IMR-90 (cell line): ENCODE results near the gene PANK3. TPM values are rescaled to one million over a fixed set of nuclear protein-coding genes. Genes with fewer than 3 reads are reported as not detected.

Source experiments
- ATAC-seq: fragments of 200-7000 bp; cut with Tn5 transposase; 2 replicates; pipeline ENCODE4 v1.9.1; 2020; ENCODE audit warnings: low read depth, mild to moderate bottlenecking, moderate library complexity
- BruUV-seq: library from RNA; stranded (reverse); fragments of 400-500 nt; replicated peaks from 2 replicates; lab custom pipeline; 2021; lab: Mats Ljungman, UMichigan
- CTCF ChIA-PET: fragments of 300-600 bp; formaldehyde crosslinking; extraction: SDS; loops from one replicate; lab custom pipeline; 2021; ENCODE audit warnings: antibody characterized with exemption; lab: Yijun Ruan, JAX
- POLR2A ChIA-PET: fragments of 300-600 bp; sonication (Branson Sonifier 250); formaldehyde crosslinking; loops from one replicate; lab custom pipeline; 2022; ENCODE audit warnings: antibody characterized with exemption; ENCODE audit not compliant: unreplicated experiment; lab: Charles Lee
- DNase-seq: peaks from one replicate; pipeline ENCODE4 v3.0.0; 2013
- H2AFZ ChIP-seq: replicated peaks from 2 replicates; pipeline ENCODE3; 2013; ENCODE audit warnings: low read length, mild to moderate bottlenecking; ENCODE audit not compliant: poor library complexity
- H2AK5ac ChIP-seq: 2 replicates; pipeline ENCODE4 v1.6.1; 2013; ENCODE audit warnings: low read depth, low read length, inconsistent platforms
- H2AK9ac ChIP-seq: replicated peaks from 2 replicates; pipeline ENCODE3; 2013; ENCODE audit warnings: mild to moderate bottlenecking, low read depth, low read length, moderate library complexity; ENCODE audit not compliant: poor library complexity
- H2BK120ac ChIP-seq: 2 replicates; pipeline ENCODE4 v1.6.1; 2013; ENCODE audit warnings: low read depth, low read length, inconsistent platforms
- H2BK15ac ChIP-seq: 3 replicates; pipeline ENCODE4 v1.6.1; 2013; ENCODE audit warnings: low read depth, low read length, inconsistent platforms
- H2BK20ac ChIP-seq: 2 replicates; pipeline ENCODE4 v1.6.1; 2013; ENCODE audit warnings: low read depth, mild to moderate bottlenecking, inconsistent platforms, low read length, moderate library complexity
- H2BK5ac ChIP-seq: 2 replicates; pipeline ENCODE4 v1.6.1; 2013; ENCODE audit warnings: mild to moderate bottlenecking, low read depth, low read length, inconsistent platforms; ENCODE audit not compliant: poor library complexity, severe bottlenecking
- H3K14ac ChIP-seq: replicated peaks from 2 replicates; pipeline ENCODE4 v1.6.1; 2013; ENCODE audit warnings: low read depth, low read length, inconsistent platforms
- H3K18ac ChIP-seq: 2 replicates; pipeline ENCODE4 v1.6.1; 2013; ENCODE audit warnings: low read depth, low read length, control low read depth
- H3K23ac ChIP-seq: 2 replicates; pipeline ENCODE4 v1.6.1; 2013; ENCODE audit warnings: low read depth, low read length, inconsistent platforms
- H3K27ac ChIP-seq: 2 replicates; pipeline ENCODE4 v1.5.1; 2013; ENCODE audit warnings: mild to moderate bottlenecking, control low read depth, low read length; ENCODE audit not compliant: insufficient read depth
- H3K27me3 ChIP-seq: 2 replicates; pipeline ENCODE4 v1.6.1; 2013; ENCODE audit warnings: low read length; ENCODE audit not compliant: control insufficient read depth, insufficient read depth
- H3K36me3 ChIP-seq: 2 replicates; pipeline ENCODE4 v1.6.1; 2013; ENCODE audit warnings: low read length, mixed read lengths; ENCODE audit not compliant: control insufficient read depth, insufficient read depth
- H3K4ac ChIP-seq: 2 replicates; pipeline ENCODE4 v1.6.1; 2013; ENCODE audit warnings: low read depth, low read length, inconsistent platforms
- H3K4me1 ChIP-seq: 2 replicates; pipeline ENCODE4 v1.6.1; 2013; ENCODE audit warnings: low read length, mixed read lengths; ENCODE audit not compliant: control insufficient read depth, insufficient read depth
- H3K4me2 ChIP-seq: 2 replicates; pipeline ENCODE4 v1.6.1; 2013; ENCODE audit warnings: low read depth, mild to moderate bottlenecking, control low read depth, low read length, moderate library complexity
- H3K4me3 ChIP-seq: 2 replicates; pipeline ENCODE4 v1.5.1; 2013; ENCODE audit warnings: low read depth, mild to moderate bottlenecking, control low read depth, low read length, moderate library complexity; ENCODE audit not compliant: insufficient read depth
- H3K56ac ChIP-seq: 2 replicates; pipeline ENCODE4 v1.6.1; 2013; ENCODE audit warnings: low read length, inconsistent platforms; ENCODE audit not compliant: insufficient read depth; ENCODE audit errors: extremely low read depth
- H3K79me1 ChIP-seq, 2 experiments: 2 replicates each; pipeline ENCODE4 v1.6.1; 2013; ENCODE audit warnings: low read length in 2 of 2, inconsistent platforms in 1 of 2, low read depth in 1 of 2
- H3K9ac ChIP-seq: 2 replicates; pipeline ENCODE4 v1.6.1; 2013; ENCODE audit warnings: low read depth, low read length, control low read depth
- H3K9me1 ChIP-seq: 2 replicates; pipeline ENCODE4 v1.6.1; 2013; ENCODE audit warnings: low read length, inconsistent platforms; ENCODE audit not compliant: insufficient read depth
- H3K9me3 ChIP-seq: 2 replicates; pipeline ENCODE4 v1.6.1; 2013; ENCODE audit warnings: low read length; ENCODE audit not compliant: control insufficient read depth, insufficient read depth
- H4K20me1 ChIP-seq: 2 replicates; pipeline ENCODE4 v1.6.1; 2013; ENCODE audit warnings: low read length, inconsistent platforms; ENCODE audit not compliant: insufficient read depth
- H4K5ac ChIP-seq: 2 replicates; pipeline ENCODE4 v1.6.1; 2013; ENCODE audit warnings: mild to moderate bottlenecking, low read depth, low read length, control low read depth
- H4K8ac ChIP-seq, 2 experiments: 2 replicates each; pipeline ENCODE4 v1.6.1; 2013; ENCODE audit warnings: low read depth in 2 of 2, low read length in 2 of 2, control low read depth in 1 of 2, inconsistent platforms in 1 of 2
- H4K91ac ChIP-seq: 2 replicates; pipeline ENCODE4 v1.6.1; 2013; ENCODE audit warnings: low read depth, low read length, inconsistent platforms; ENCODE audit not compliant: insufficient read depth
- MXI1 ChIP-seq: IDR thresholded peaks from 2 replicates; pipeline ENCODE4 v1.6.1; 2012; ENCODE audit warnings: low read depth, mild to moderate bottlenecking, low read length, moderate library complexity, borderline replicate concordance
- WGBS, 2 experiments: methylation state at CpG; one replicate each; pipeline versions ENCODE4 v1.1.5 to v1.1.7; 2013; ENCODE audit warnings: missing lambda C conversion rate in 2 of 2; ENCODE audit not compliant: insufficient read length in 1 of 2; ENCODE audit errors: extremely low coverage in 2 of 2; 5-methylcytosine and 5-hydroxymethylcytosine counted together
- dilution Hi-C: fragments of 300-500 bp; cut with HindIII; formaldehyde crosslinking; loops from one replicate; pipeline ENCODE4 v1.14.3; 2018; ENCODE audit warnings: low sequenced_read_pairs; ENCODE audit not compliant: unreplicated experiment
- in situ Hi-C: fragments of 300-500 bp; cut with MboI; formaldehyde crosslinking; loops from 3 replicates; pipeline ENCODE4 v1.14.3; 2019; ENCODE audit warnings: low sequenced_read_pairs, inconsistent platforms, mixed read lengths
- intact Hi-C: fragments of 100-400 bp; cut with micrococcal nuclease; formaldehyde crosslinking; loops from 2 replicates; pipeline ENCODE4 v1.10.0; 2022
- polyA plus RNA-seq, 3 experiments: library from polyadenylated mRNA; depleted of rRNA; stranded (reverse); fragments of >200 nt; gene quantifications; 2 replicates each; pipeline ENCODE4 v1.2.3, GENCODE V29; 2012; ENCODE audit warnings: low replicate concordance in 1 of 3
- total RNA-seq: library from RNA; depleted of rRNA; stranded (reverse); fragments of >200 nt; gene quantifications from 2 replicates; pipeline ENCODE4 v1.2.3, GENCODE V29; 2012

Gene PANK3
- total and polyA plus RNA-seq, 2 of the 4 experiments (the other 2 are of a cell fraction): 6.9 to 21.0 TPM

GRCh38 chr5:168513861-168514428 is 65.2 kb downstream of the PANK3 start:
- H2BK120ac ChIP-seq: no peak overlapping the region
- no peaks in the 10 kb centered on the region for H3K9me1 ChIP-seq
- no peaks in the 10 kb centered on the region for H3K4me1 ChIP-seq
- BruUV-seq: no TSS peak
- H2BK5ac ChIP-seq: no peak overlapping the region
- ChIA-PET POLR2A (no interaction called here), CTCF (interaction anchor here (1.5 kb wide), 1 partner anchor 15 kb away, joined by 3 read pairs; no protein-coding TSS in a partner anchor)
- H3K27me3 ChIP-seq: no peaks in the 10 kb centered on the region
- H3K9me3 ChIP-seq: peaks cover 2% of the 10 kb centered on the region; the same call in 1 of the 2 replicates
- no peak overlapping the region for H3K9ac ChIP-seq
- WGBS, 2 experiments: no CpG with 5 or more reads among the region's 2 CpGs
- H2BK20ac ChIP-seq: no peak overlapping the region
- H3K4me3 ChIP-seq: no peak overlapping the region
- no peak overlapping the region for H3K23ac ChIP-seq
- H3K56ac ChIP-seq: no peak overlapping the region
- no peaks in the 10 kb centered on the region for H4K20me1 ChIP-seq
- H3K18ac ChIP-seq: no peak overlapping the region
- H4K91ac ChIP-seq: no peak overlapping the region
- no peak overlapping the region for H4K8ac ChIP-seq
- H3K4ac ChIP-seq: no peak overlapping the region
- dilution Hi-C loops (no loop called here), intact Hi-C loops (loop anchor here (5.0 kb wide), 1 partner anchor 48 kb away; no protein-coding TSS in a partner anchor), in situ Hi-C loops (no loop called here)
- no peak overlapping the region for H2AK5ac ChIP-seq
- no peak overlapping the region for H3K4me2 ChIP-seq
- no peak overlapping the region for H2AFZ ChIP-seq
- no peaks in the 10 kb centered on the region; a peak in 2 of 4 replicates for H3K79me1 ChIP-seq
- peaks cover 55% of the 10 kb centered on the region for H3K36me3 ChIP-seq
- DNase-seq (no peak), ATAC-seq (no peak)
- no peak overlapping the region for H4K5ac ChIP-seq
- no peak overlapping the region for H3K27ac ChIP-seq
- no peak for TF ChIP-seq MXI1
- H2BK15ac ChIP-seq: no peak overlapping the region
- no peak overlapping the region for H3K14ac ChIP-seq
- no peak overlapping the region for H2AK9ac ChIP-seq
